K562 (cell line): Measurements from ENCODE around the gene LAMB4. TPM values are rescaled to one million over a fixed set of nuclear protein-coding genes. Genes with fewer than 3 reads are reported as not detected.
A peak's percentile ranks its signal among the peaks of the same experiment; 100 is the strongest.

Source experiments
- AFF4 ChIP-seq: sonication (generic); formaldehyde crosslinking; IDR thresholded peaks from 2 replicates; pipeline ENCODE4 v1.8.0; 2023; ENCODE audit warnings: mild to moderate bottlenecking, missing genetic modification reagents
- CREB3L1 ChIP-seq: fragments of 450-650 bp; IDR thresholded peaks from 2 replicates; pipeline ENCODE4 v1.6.1; 2014; ENCODE audit warnings: low read depth, mild to moderate bottlenecking, moderate library complexity, borderline replicate concordance
- NR2C1 ChIP-seq, 2 experiments: fragments of 450-650 bp; IDR thresholded peaks; 2 replicates each; pipeline ENCODE4 v1.6.1; 2017; ENCODE audit warnings: mild to moderate bottlenecking in 2 of 2, antibody characterized with exemption in 1 of 2, inconsistent platforms in 1 of 2, missing compliant biosample characterization in 1 of 2, missing genetic modification characterization in 1 of 2
- PKNOX1 ChIP-seq: fragments of 450-650 bp; IDR thresholded peaks from 2 replicates; pipeline ENCODE4 v1.6.1; 2016
- PYGO2 ChIP-seq: fragments of 450-650 bp; IDR thresholded peaks from 2 replicates; pipeline ENCODE4 v1.6.1; 2016; ENCODE audit warnings: mild to moderate bottlenecking, missing genetic modification characterization, moderate library complexity, missing compliant biosample characterization
- SOX6 ChIP-seq: fragments of 450-650 bp; IDR thresholded peaks from 2 replicates; pipeline ENCODE4 v1.6.1; 2014; ENCODE audit warnings: mild to moderate bottlenecking
- SP1 ChIP-seq: sonication (generic); formaldehyde crosslinking; IDR thresholded peaks from 2 replicates; pipeline ENCODE4 v1.8.1; 2022; ENCODE audit warnings: mild to moderate bottlenecking, missing genetic modification reagents
- TAL1 ChIP-seq: fragments of 450-650 bp; IDR thresholded peaks from 2 replicates; pipeline ENCODE4 v1.6.1; 2016; ENCODE audit warnings: mild to moderate bottlenecking
- TCF3 ChIP-seq: sonication (generic); formaldehyde crosslinking; IDR thresholded peaks from 2 replicates; pipeline ENCODE4 v1.4.0; 2020; ENCODE audit warnings: mild to moderate bottlenecking, missing genetic modification reagents
- USF2 ChIP-seq: sonication (generic); formaldehyde crosslinking; IDR thresholded peaks from 2 replicates; pipeline ENCODE4 v1.5.0; 2020; ENCODE audit warnings: missing genetic modification reagents
- ZNF318 ChIP-seq, 2 experiments: fragments of 450-650 bp; IDR thresholded peaks; 2 replicates each; pipeline ENCODE4 v1.6.1; 2016; ENCODE audit warnings: mild to moderate bottlenecking in 2 of 2, borderline replicate concordance in 1 of 2, low read depth in 1 of 2, moderate library complexity in 1 of 2
- ZNF778 ChIP-seq: fragments of 450-650 bp; formaldehyde crosslinking; IDR thresholded peaks from 2 replicates; pipeline ENCODE4 v1.4.0; 2020; ENCODE audit warnings: mild to moderate bottlenecking, moderate library complexity
- polyA plus RNA-seq, 8 experiments: library from polyadenylated mRNA; depleted of rRNA in 4 of 8; stranded (reverse) in 5 of 8; unstranded in 3 of 8; fragments of >200 nt; fragmentation: Nextera tagmentation in 2 of 8; fragmentation: Illumina TruSeq in 1 of 8; extraction: Ambion mirVana in 2 of 8; extraction: Trizol in 1 of 8; gene quantifications; 2 replicates each; pipeline versions ENCODE4 v1.2.1 to v1.2.3, GENCODE V29; 2011 to 2014; ENCODE audit warnings: inconsistent platforms in 1 of 8, missing spikeins in 1 of 8
- total RNA-seq, 7 experiments: library from RNA; depleted of rRNA in 6 of 7; stranded (reverse); fragments of >200 nt in 6 of 7; fragmentation: Illumina TruSeq in 2 of 7; extraction: Trizol in 2 of 7; gene quantifications; 2 replicates each; pipeline versions ENCODE4 v1.2.1 to v1.2.3, GENCODE V29; 2011 to 2021; ENCODE audit warnings: low replicate concordance in 1 of 7

Gene LAMB4
- total and polyA plus RNA-seq, 9 of the 15 experiments (the other 6 are each of a cell fraction or from before 2014, with no cell fraction given) = 0.06 to 0.13 (median 0.07) TPM; not detected in 6

- TF ChIP-seq CREB3L1 (no peak), SOX6 (peak; percentile 69; the same call in 1 of the 2 replicates), TAL1 (peak; percentile 36), PKNOX1 (peak; percentile 45), ZNF778 (no peak), NR2C1 (IDR thresholded peaks at IDR 0.05) (no peak), NR2C1 (tag; IDR thresholded peaks at IDR 0.05) (0 out of 2 replicates have a peak, but pooled peaks have one; percentile 8), SP1 (CRISPR knock-in tag) (0 out of 2 replicates have a peak, but pooled peaks have one; percentile 32), ZNF318 (IDR thresholded peaks at IDR 0.05; ENCODE audit: borderline replicate concordance in 1 of 2, low read depth in 1 of 2) (no peak), TCF3 (CRISPR knock-in tag) (peak; percentile 53; the same call in 1 of the 2 replicates), USF2 (no peak), PYGO2 (tag) (no peak), AFF4 (CRISPR knock-in tag) (no peak)
Measured at GRCh38 chr7:108091461-108091831, 38.7 kb downstream of the LAMB4 start (continued).
